Lung microvascular endothelial cell (primary cell): ENCODE data around the gene COA8. TPM values are rescaled to one million over a fixed set of nuclear protein-coding genes. Genes with fewer than 3 reads are reported as not detected.

ENCODE experiments used
- DNase-seq, 2 donors: peaks; one replicate each; pipeline versions ENCODE4 v3.0.0 to v3.0.0-alpha.2; 2010; ENCODE audit warnings: low read depth in 2 of 2
- total RNA-seq: library from RNA; depleted of rRNA; stranded (reverse); fragments of >200 nt; gene quantifications from 2 replicates; pipeline ENCODE4 v1.2.1, GENCODE V29; 2014

COA8 gene
- total RNA-seq, 1 donor from 2014 or later, result 23.2 TPM

GRCh38 chr14:103621860-103622259 lies 59.1 kb downstream of the COA8 start:
- DNase-seq, result no peak

- DNase-seq, result no peak
Observed at GRCh38 chr14:103623308-103623707, 60.5 kb downstream of the COA8 start.

GRCh38 chr14:103623883-103624482 lies 61.2 kb downstream of the COA8 start:
- DNase-seq, result peak in 1 of 2 donors; percentile 26

GRCh38 chr14:103624860-103625259 lies 62.1 kb downstream of the COA8 start:
- peak; percentile 66 to 69 for DNase-seq

- DNase-seq, result no peak
Observed at GRCh38 chr14:103625356-103626095, 62.8 kb downstream of the COA8 start.

GRCh38 chr14:103626146-103626850 lies 63.5 kb downstream of the COA8 start:
- no peak for DNase-seq

- no peak for DNase-seq
Observed at GRCh38 chr14:103627073-103628025, 64.6 kb downstream of the COA8 start.

- DNase-seq, result peak; percentile 57 to 79
Observed at GRCh38 chr14:103628221-103628683, 65.5 kb downstream of the COA8 start.

GRCh38 chr14:103628684-103629502 lies 66.1 kb downstream of the COA8 start, which contains the start of gene KLC1:
Gene KLC1 (plus strand): TSS chr14:103629211. CDS start chr14:103654565, 25,354 bp downstream.
- peak; percentile 71 to 83 for DNase-seq

- peak; percentile 29 to 49 for DNase-seq
Observed at GRCh38 chr14:103629503-103630121, 66.9 kb downstream of the COA8 start.

- peak in 1 of 2 donors; percentile 26 for DNase-seq
Observed at GRCh38 chr14:103630364-103631108, 67.8 kb downstream of the COA8 start.

GRCh38 chr14:103633391-103633790 lies 70.6 kb downstream of the COA8 start:
- no peak for DNase-seq

GRCh38 chr14:103634156-103634555 lies 71.4 kb downstream of the COA8 start:
- no peak for DNase-seq

- DNase-seq, result no peak
Observed at GRCh38 chr14:103638594-103638993, 75.8 kb downstream of the COA8 start.

Other genes starting within 250 kb of the COA8 start
- gene EIF5, start 228.7 kb upstream of the COA8 start, total RNA-seq, result 84.6 and 86.3 TPM in 2 replicates
- 37.3 and 49.4 TPM in 2 replicates for gene MARK3, start 177.5 kb upstream of the COA8 start, total RNA-seq
- gene CKB, start 40.1 kb upstream of the COA8 start, total RNA-seq, result 1.5 and 11.9 TPM in 2 replicates
- 3.1 and 5.4 TPM in 2 replicates for gene TRMT61A, start 33.8 kb upstream of the COA8 start, total RNA-seq
- gene BAG5, start 303 bp upstream of the COA8 start, total RNA-seq, result 20.7 and 25.4 TPM in 2 replicates
- gene KLC1, start 66.3 kb downstream of the COA8 start, total RNA-seq, result 96.3 and 129 TPM in 2 replicates
- gene XRCC3, start 152.5 kb downstream of the COA8 start, total RNA-seq, result 6.3 and 8.9 TPM in 2 replicates
- gene ZFYVE21, start 152.8 kb downstream of the COA8 start, total RNA-seq, result 44.2 and 90.9 TPM in 2 replicates